IMR-90 (cell line): Measurements from ENCODE around the gene MARCHF3. TPM values are rescaled to one million over a fixed set of nuclear protein-coding genes. Genes with fewer than 3 reads are reported as not detected.
"Not testable (repeated sequence)": the region's sequence is repeated elsewhere in the genome, so short reads cannot be mapped to it uniquely, and the experiment has no call there.

Experiments used
- ATAC-seq: fragments of 200-7000 bp; cut with Tn5 transposase; 2 replicates; pipeline ENCODE4 v1.9.1; 2020; ENCODE audit warnings: low read depth, mild to moderate bottlenecking, moderate library complexity
- BruUV-seq: library from RNA; stranded (reverse); fragments of 400-500 nt; replicated peaks from 2 replicates; lab custom pipeline; 2021; lab: Mats Ljungman, UMichigan
- CTCF ChIA-PET: fragments of 300-600 bp; formaldehyde crosslinking; extraction: SDS; loops from one replicate; lab custom pipeline; 2021; ENCODE audit warnings: antibody characterized with exemption; lab: Yijun Ruan, JAX
- POLR2A ChIA-PET: fragments of 300-600 bp; sonication (Branson Sonifier 250); formaldehyde crosslinking; loops from one replicate; lab custom pipeline; 2022; ENCODE audit warnings: antibody characterized with exemption; ENCODE audit not compliant: unreplicated experiment; lab: Charles Lee
- DNase-seq: peaks from one replicate; pipeline ENCODE4 v3.0.0; 2013
- H2AFZ ChIP-seq: replicated peaks from 2 replicates; pipeline ENCODE3; 2013; ENCODE audit warnings: low read length, mild to moderate bottlenecking; ENCODE audit not compliant: poor library complexity
- H2AK5ac ChIP-seq: 2 replicates; pipeline ENCODE4 v1.6.1; 2013; ENCODE audit warnings: low read depth, low read length, inconsistent platforms
- H2AK9ac ChIP-seq: replicated peaks from 2 replicates; pipeline ENCODE3; 2013; ENCODE audit warnings: mild to moderate bottlenecking, low read depth, low read length, moderate library complexity; ENCODE audit not compliant: poor library complexity
- H2BK120ac ChIP-seq: 2 replicates; pipeline ENCODE4 v1.6.1; 2013; ENCODE audit warnings: low read depth, low read length, inconsistent platforms
- H2BK15ac ChIP-seq: 3 replicates; pipeline ENCODE4 v1.6.1; 2013; ENCODE audit warnings: low read depth, low read length, inconsistent platforms
- H2BK20ac ChIP-seq: 2 replicates; pipeline ENCODE4 v1.6.1; 2013; ENCODE audit warnings: low read depth, mild to moderate bottlenecking, inconsistent platforms, low read length, moderate library complexity
- H2BK5ac ChIP-seq: 2 replicates; pipeline ENCODE4 v1.6.1; 2013; ENCODE audit warnings: mild to moderate bottlenecking, low read depth, low read length, inconsistent platforms; ENCODE audit not compliant: poor library complexity, severe bottlenecking
- H3K14ac ChIP-seq: replicated peaks from 2 replicates; pipeline ENCODE4 v1.6.1; 2013; ENCODE audit warnings: low read depth, low read length, inconsistent platforms
- H3K18ac ChIP-seq: 2 replicates; pipeline ENCODE4 v1.6.1; 2013; ENCODE audit warnings: low read depth, low read length, control low read depth
- H3K23ac ChIP-seq: 2 replicates; pipeline ENCODE4 v1.6.1; 2013; ENCODE audit warnings: low read depth, low read length, inconsistent platforms
- H3K27ac ChIP-seq: 2 replicates; pipeline ENCODE4 v1.5.1; 2013; ENCODE audit warnings: mild to moderate bottlenecking, control low read depth, low read length; ENCODE audit not compliant: insufficient read depth
- H3K27me3 ChIP-seq: 2 replicates; pipeline ENCODE4 v1.6.1; 2013; ENCODE audit warnings: low read length; ENCODE audit not compliant: control insufficient read depth, insufficient read depth
- H3K36me3 ChIP-seq: 2 replicates; pipeline ENCODE4 v1.6.1; 2013; ENCODE audit warnings: low read length, mixed read lengths; ENCODE audit not compliant: control insufficient read depth, insufficient read depth
- H3K4ac ChIP-seq: 2 replicates; pipeline ENCODE4 v1.6.1; 2013; ENCODE audit warnings: low read depth, low read length, inconsistent platforms
- H3K4me1 ChIP-seq: 2 replicates; pipeline ENCODE4 v1.6.1; 2013; ENCODE audit warnings: low read length, mixed read lengths; ENCODE audit not compliant: control insufficient read depth, insufficient read depth
- H3K4me2 ChIP-seq: 2 replicates; pipeline ENCODE4 v1.6.1; 2013; ENCODE audit warnings: low read depth, mild to moderate bottlenecking, control low read depth, low read length, moderate library complexity
- H3K4me3 ChIP-seq: 2 replicates; pipeline ENCODE4 v1.5.1; 2013; ENCODE audit warnings: low read depth, mild to moderate bottlenecking, control low read depth, low read length, moderate library complexity; ENCODE audit not compliant: insufficient read depth
- H3K56ac ChIP-seq: 2 replicates; pipeline ENCODE4 v1.6.1; 2013; ENCODE audit warnings: low read length, inconsistent platforms; ENCODE audit not compliant: insufficient read depth; ENCODE audit errors: extremely low read depth
- H3K79me1 ChIP-seq, 2 experiments: 2 replicates each; pipeline ENCODE4 v1.6.1; 2013; ENCODE audit warnings: low read length in 2 of 2, inconsistent platforms in 1 of 2, low read depth in 1 of 2
- H3K9ac ChIP-seq: 2 replicates; pipeline ENCODE4 v1.6.1; 2013; ENCODE audit warnings: low read depth, low read length, control low read depth
- H3K9me1 ChIP-seq: 2 replicates; pipeline ENCODE4 v1.6.1; 2013; ENCODE audit warnings: low read length, inconsistent platforms; ENCODE audit not compliant: insufficient read depth
- H3K9me3 ChIP-seq: 2 replicates; pipeline ENCODE4 v1.6.1; 2013; ENCODE audit warnings: low read length; ENCODE audit not compliant: control insufficient read depth, insufficient read depth
- H4K20me1 ChIP-seq: 2 replicates; pipeline ENCODE4 v1.6.1; 2013; ENCODE audit warnings: low read length, inconsistent platforms; ENCODE audit not compliant: insufficient read depth
- H4K5ac ChIP-seq: 2 replicates; pipeline ENCODE4 v1.6.1; 2013; ENCODE audit warnings: mild to moderate bottlenecking, low read depth, low read length, control low read depth
- H4K8ac ChIP-seq, 2 experiments: 2 replicates each; pipeline ENCODE4 v1.6.1; 2013; ENCODE audit warnings: low read depth in 2 of 2, low read length in 2 of 2, control low read depth in 1 of 2, inconsistent platforms in 1 of 2
- H4K91ac ChIP-seq: 2 replicates; pipeline ENCODE4 v1.6.1; 2013; ENCODE audit warnings: low read depth, low read length, inconsistent platforms; ENCODE audit not compliant: insufficient read depth
- WGBS, 2 experiments: methylation state at CpG; one replicate each; pipeline versions ENCODE4 v1.1.5 to v1.1.7; 2013; ENCODE audit warnings: missing lambda C conversion rate in 2 of 2; ENCODE audit not compliant: insufficient read length in 1 of 2; ENCODE audit errors: extremely low coverage in 2 of 2; 5-methylcytosine and 5-hydroxymethylcytosine counted together
- dilution Hi-C: fragments of 300-500 bp; cut with HindIII; formaldehyde crosslinking; loops from one replicate; pipeline ENCODE4 v1.14.3; 2018; ENCODE audit warnings: low sequenced_read_pairs; ENCODE audit not compliant: unreplicated experiment
- in situ Hi-C: fragments of 300-500 bp; cut with MboI; formaldehyde crosslinking; loops from 3 replicates; pipeline ENCODE4 v1.14.3; 2019; ENCODE audit warnings: low sequenced_read_pairs, inconsistent platforms, mixed read lengths
- intact Hi-C: fragments of 100-400 bp; cut with micrococcal nuclease; formaldehyde crosslinking; loops from 2 replicates; pipeline ENCODE4 v1.10.0; 2022
- polyA plus RNA-seq, 3 experiments: library from polyadenylated mRNA; depleted of rRNA; stranded (reverse); fragments of >200 nt; gene quantifications; 2 replicates each; pipeline ENCODE4 v1.2.3, GENCODE V29; 2012; ENCODE audit warnings: low replicate concordance in 1 of 3
- total RNA-seq: library from RNA; depleted of rRNA; stranded (reverse); fragments of >200 nt; gene quantifications from 2 replicates; pipeline ENCODE4 v1.2.3, GENCODE V29; 2012

Gene MARCHF3
- total and polyA plus RNA-seq, 2 of the 4 experiments (the other 2 are of a cell fraction): 11.2 to 18.8 TPM

DNA sequence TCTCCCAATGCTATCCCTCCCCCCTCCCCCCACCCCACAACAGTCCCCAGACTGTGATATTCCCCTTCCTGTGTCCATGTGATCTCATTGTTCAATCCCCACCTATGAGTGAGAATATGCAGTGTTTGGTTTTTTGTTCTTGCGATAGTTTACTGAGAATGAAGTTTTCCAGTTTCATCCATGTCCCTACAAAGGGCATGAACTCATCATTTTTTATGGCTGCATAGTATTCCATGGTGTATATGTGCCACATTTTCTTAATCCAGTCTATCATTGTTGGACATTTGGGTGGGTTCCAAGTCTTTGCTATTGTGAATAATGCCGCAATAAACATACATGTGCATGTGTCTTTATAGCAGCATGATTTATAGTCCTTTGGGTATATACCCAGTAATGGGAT, 139.9 kb downstream of the MARCHF3 start:
- H3K4ac ChIP-seq, H3K36me3 ChIP-seq, DNase-seq, BruUV-seq, H3K9me1 ChIP-seq, H4K5ac ChIP-seq, ATAC-seq, H3K4me1 ChIP-seq, H4K20me1 ChIP-seq, H4K8ac ChIP-seq, H3K18ac ChIP-seq, H4K91ac ChIP-seq, H3K4me2 ChIP-seq, H3K27ac ChIP-seq, H2AK5ac ChIP-seq, POLR2A ChIA-PET, dilution Hi-C loops, H3K27me3 ChIP-seq, H3K14ac ChIP-seq, H2BK20ac ChIP-seq, H3K56ac ChIP-seq, H2BK5ac ChIP-seq, H3K79me1 ChIP-seq, H2AK9ac ChIP-seq, H2AFZ ChIP-seq, H3K23ac ChIP-seq, H3K4me3 ChIP-seq, intact Hi-C loops, H3K9me3 ChIP-seq, H2BK15ac ChIP-seq, in situ Hi-C loops, H2BK120ac ChIP-seq, H3K9ac ChIP-seq, CTCF ChIA-PET: not testable (repeated sequence)
- no CpG with 5 or more reads among the region's 2 CpGs for WGBS, 2 experiments
